GM23338 (cell line): ENCODE results near the gene C22orf15. TPM values are rescaled to one million over a fixed set of nuclear protein-coding genes. Genes with fewer than 3 reads are reported as not detected.

Experiments used
- ATAC-seq: fragments of 200-7000 bp; cut with Tn5 transposase; 3 replicates; pipeline ENCODE4 v1.9.1; 2020
- DNase-seq: peaks from one replicate; pipeline ENCODE4 v3.0.0-alpha.2; 2015; ENCODE audit warnings: low spot score
- H2AFZ ChIP-seq: fragments of 200-600 bp; sonication (generic); 2 replicates; pipeline ENCODE4 v1.8.0; 2016; ENCODE audit warnings: antibody characterized with exemption, mild to moderate bottlenecking, moderate library complexity
- H3F3A ChIP-seq: fragments of 200-600 bp; sonication (generic); replicated peaks from 2 replicates; pipeline ENCODE4 v1.8.0; 2017; ENCODE audit warnings: antibody characterized with exemption, mixed run types, low read depth
- H3K27ac ChIP-seq: fragments of 200-600 bp; sonication (generic); 2 replicates; pipeline ENCODE4 v1.6.1; 2016; ENCODE audit warnings: low read depth
- H3K27me3 ChIP-seq: fragments of 200-600 bp; sonication (generic); 2 replicates; pipeline ENCODE4 v1.8.0; 2016; ENCODE audit warnings: mild to moderate bottlenecking, mixed run types, moderate library complexity; ENCODE audit not compliant: insufficient read depth
- H3K36me3 ChIP-seq: fragments of 200-600 bp; sonication (generic); 2 replicates; pipeline ENCODE4 v1.8.0; 2016; ENCODE audit warnings: mild to moderate bottlenecking; ENCODE audit not compliant: insufficient read depth
- H3K4me1 ChIP-seq: fragments of 200-600 bp; sonication (generic); 2 replicates; pipeline ENCODE4 v1.8.0; 2016; ENCODE audit warnings: mild to moderate bottlenecking, moderate library complexity; ENCODE audit not compliant: insufficient read depth
- H3K4me2 ChIP-seq: fragments of 200-600 bp; sonication (generic); 2 replicates; pipeline ENCODE4 v1.7.1; 2017; ENCODE audit warnings: mixed run types
- H3K4me3 ChIP-seq: fragments of 200-600 bp; sonication (generic); 2 replicates; pipeline ENCODE4 v1.6.1; 2016; ENCODE audit warnings: mixed run types
- H3K79me2 ChIP-seq: fragments of 200-600 bp; sonication (generic); replicated peaks from 2 replicates; pipeline ENCODE4 v1.8.0; 2017; ENCODE audit warnings: mild to moderate bottlenecking; ENCODE audit not compliant: insufficient read depth
- H3K9me2 ChIP-seq: fragments of 200-600 bp; sonication (generic); 2 replicates; pipeline ENCODE4 v1.8.0; 2017; ENCODE audit not compliant: insufficient read depth
- H4K20me1 ChIP-seq: fragments of 200-600 bp; sonication (generic); replicated peaks from 2 replicates; pipeline ENCODE4 v1.8.0; 2017; ENCODE audit warnings: mild to moderate bottlenecking; ENCODE audit not compliant: insufficient read depth
- H3K27ac Mint-ChIP-seq: 2 replicates; pipeline ENCODE4 v1.8.0; 2020; ENCODE audit warnings: inconsistent platforms, mild to moderate bottlenecking, moderate library complexity, mixed read lengths
- H3K27me3 Mint-ChIP-seq: 3 replicates; pipeline ENCODE4 v1.8.0; 2022; ENCODE audit warnings: low read depth, mild to moderate bottlenecking, moderate library complexity, mixed read lengths, inconsistent platforms; ENCODE audit not compliant: insufficient read depth, poor library complexity
- H3K36me3 Mint-ChIP-seq: 3 replicates; pipeline ENCODE4 v1.8.0; 2021; ENCODE audit warnings: low read depth, mild to moderate bottlenecking, inconsistent platforms, moderate library complexity, mixed read lengths
- H3K4me1 Mint-ChIP-seq: 3 replicates; pipeline ENCODE4 v1.8.0; 2020; ENCODE audit warnings: mild to moderate bottlenecking, inconsistent platforms, mixed read lengths
- H3K4me3 Mint-ChIP-seq: 3 replicates; pipeline ENCODE4 v1.8.0; 2021; ENCODE audit warnings: moderate library complexity, mild to moderate bottlenecking, inconsistent platforms, mixed read lengths
- H3K9me3 Mint-ChIP-seq: 3 replicates; pipeline ENCODE4 v1.8.0; 2020; ENCODE audit warnings: moderate library complexity, mild to moderate bottlenecking, inconsistent platforms, mixed read lengths
- CREB1 ChIP-seq: fragments of 250-450 bp; sonication (Bioruptor Pico); IDR thresholded peaks from 2 replicates; pipeline ENCODE4 v1.5.0; 2020; ENCODE audit warnings: low read depth, mild to moderate bottlenecking, moderate library complexity
- EZH2 ChIP-seq: fragments of 200-600 bp; sonication (generic); IDR thresholded peaks from one replicate; pipeline ENCODE4 v1.8.0; 2017; ENCODE audit warnings: antibody characterized with exemption, mild to moderate bottlenecking, low read depth; ENCODE audit not compliant: unreplicated experiment
- EZH2phosphoT487 ChIP-seq: fragments of 200-600 bp; sonication (generic); IDR thresholded peaks from one replicate; pipeline ENCODE4 v1.8.1; 2018; ENCODE audit warnings: antibody characterized with exemption; ENCODE audit not compliant: unreplicated experiment
- NANOG ChIP-seq: IDR thresholded peaks from 2 replicates; pipeline ENCODE4 v1.6.1; 2016; ENCODE audit warnings: antibody characterized with exemption, borderline replicate concordance
- POLR2AphosphoS5 ChIP-seq: IDR thresholded peaks from 2 replicates; pipeline ENCODE4 v1.6.1; 2016; ENCODE audit warnings: antibody characterized with exemption, low read depth
- ZNF331 ChIP-seq: fragments of 250-450 bp; sonication (Bioruptor Pico); IDR thresholded peaks from 2 replicates; pipeline ENCODE4 v1.5.0; 2020; ENCODE audit warnings: low read depth, mild to moderate bottlenecking, moderate library complexity
- polyA plus RNA-seq: library from polyadenylated mRNA; unstranded; fragments of >200 nt; fragmentation: Nextera tagmentation; extraction: Ambion mirVana; gene quantifications from 2 replicates; pipeline ENCODE4 v1.2.1, GENCODE V29; 2016
- total RNA-seq: library from RNA; depleted of rRNA; stranded (reverse); fragments of >200 nt; shearing (Covaris generic); gene quantifications from 2 replicates; pipeline ENCODE4 v1.2.3, GENCODE V29; 2014
- TF ChIP-seq, protein P1 (sequence below): fragments of 250-450 bp; sonication (Bioruptor Pico); IDR thresholded peaks from 2 replicates; pipeline ENCODE4 v1.5.0; 2020; ENCODE audit warnings: mild to moderate bottlenecking, moderate library complexity
- TF ChIP-seq, protein P2 (sequence below): IDR thresholded peaks from one replicate; pipeline ENCODE4 v1.6.1; 2018; ENCODE audit warnings: antibody characterized with exemption; ENCODE audit not compliant: unreplicated experiment
- TF ChIP-seq, protein P3 (sequence below), 2 experiments: fragments of 200-600 bp in 1 of 2; sonication (generic) in 1 of 2; conservative IDR thresholded peaks; 2 replicates each; pipeline versions ENCODE4 v1.5.1 to v1.6.1; 2016 to 2017; ENCODE audit warnings: antibody characterized with exemption in 2 of 2, low read depth in 2 of 2, mild to moderate bottlenecking in 2 of 2, moderate library complexity in 1 of 2
- TF ChIP-seq, protein P4 (sequence below): IDR thresholded peaks from 2 replicates; pipeline ENCODE4 v1.6.1; 2016; ENCODE audit warnings: antibody characterized with exemption

Gene C22orf15
- total and polyA plus RNA-seq, 2 experiments from 2014 or later: 3.6 to 9.3 TPM

DNA sequence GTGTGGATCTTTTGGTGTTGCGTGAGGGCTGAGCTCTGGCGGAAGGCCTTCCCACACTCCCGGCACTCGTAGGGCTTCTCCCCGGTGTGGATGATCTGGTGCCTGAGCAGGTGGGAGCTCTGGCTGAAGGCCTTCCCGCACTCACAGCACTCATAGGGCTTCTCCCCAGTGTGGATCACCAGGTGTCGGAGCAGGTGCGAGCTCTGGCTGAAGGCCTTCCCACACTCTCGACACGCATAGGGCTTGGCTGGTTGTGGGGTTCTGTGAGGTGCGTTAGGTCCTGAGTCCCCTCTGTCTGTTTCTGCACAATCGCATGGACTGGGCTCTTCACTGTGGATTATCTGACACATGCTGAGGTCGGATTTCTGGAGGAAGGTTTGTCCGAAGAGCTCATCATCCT lies 18.3 kb upstream of the C22orf15 start:
- Histone ChIP-seq H3F3A (no peaks in the 10 kb centered on the region), H3K79me2 (no peaks in the 10 kb centered on the region; the same call in 1 of the 2 replicates), H3K27ac (no peak overlapping the region), H4K20me1 (no peaks in the 10 kb centered on the region), H3K4me1 (peaks cover 1% of the 10 kb centered on the region), H2AFZ (no peak overlapping the region), H3K9me2 (no peaks in the 10 kb centered on the region), H3K27me3 (no peaks in the 10 kb centered on the region), H3K4me3 (no peak overlapping the region), H3K36me3 (no peaks in the 10 kb centered on the region), H3K4me2 (no peak overlapping the region)
- H3K27me3 Mint-ChIP-seq: peaks cover 7% of the 10 kb centered on the region
- TF ChIP-seq, protein P1, sequence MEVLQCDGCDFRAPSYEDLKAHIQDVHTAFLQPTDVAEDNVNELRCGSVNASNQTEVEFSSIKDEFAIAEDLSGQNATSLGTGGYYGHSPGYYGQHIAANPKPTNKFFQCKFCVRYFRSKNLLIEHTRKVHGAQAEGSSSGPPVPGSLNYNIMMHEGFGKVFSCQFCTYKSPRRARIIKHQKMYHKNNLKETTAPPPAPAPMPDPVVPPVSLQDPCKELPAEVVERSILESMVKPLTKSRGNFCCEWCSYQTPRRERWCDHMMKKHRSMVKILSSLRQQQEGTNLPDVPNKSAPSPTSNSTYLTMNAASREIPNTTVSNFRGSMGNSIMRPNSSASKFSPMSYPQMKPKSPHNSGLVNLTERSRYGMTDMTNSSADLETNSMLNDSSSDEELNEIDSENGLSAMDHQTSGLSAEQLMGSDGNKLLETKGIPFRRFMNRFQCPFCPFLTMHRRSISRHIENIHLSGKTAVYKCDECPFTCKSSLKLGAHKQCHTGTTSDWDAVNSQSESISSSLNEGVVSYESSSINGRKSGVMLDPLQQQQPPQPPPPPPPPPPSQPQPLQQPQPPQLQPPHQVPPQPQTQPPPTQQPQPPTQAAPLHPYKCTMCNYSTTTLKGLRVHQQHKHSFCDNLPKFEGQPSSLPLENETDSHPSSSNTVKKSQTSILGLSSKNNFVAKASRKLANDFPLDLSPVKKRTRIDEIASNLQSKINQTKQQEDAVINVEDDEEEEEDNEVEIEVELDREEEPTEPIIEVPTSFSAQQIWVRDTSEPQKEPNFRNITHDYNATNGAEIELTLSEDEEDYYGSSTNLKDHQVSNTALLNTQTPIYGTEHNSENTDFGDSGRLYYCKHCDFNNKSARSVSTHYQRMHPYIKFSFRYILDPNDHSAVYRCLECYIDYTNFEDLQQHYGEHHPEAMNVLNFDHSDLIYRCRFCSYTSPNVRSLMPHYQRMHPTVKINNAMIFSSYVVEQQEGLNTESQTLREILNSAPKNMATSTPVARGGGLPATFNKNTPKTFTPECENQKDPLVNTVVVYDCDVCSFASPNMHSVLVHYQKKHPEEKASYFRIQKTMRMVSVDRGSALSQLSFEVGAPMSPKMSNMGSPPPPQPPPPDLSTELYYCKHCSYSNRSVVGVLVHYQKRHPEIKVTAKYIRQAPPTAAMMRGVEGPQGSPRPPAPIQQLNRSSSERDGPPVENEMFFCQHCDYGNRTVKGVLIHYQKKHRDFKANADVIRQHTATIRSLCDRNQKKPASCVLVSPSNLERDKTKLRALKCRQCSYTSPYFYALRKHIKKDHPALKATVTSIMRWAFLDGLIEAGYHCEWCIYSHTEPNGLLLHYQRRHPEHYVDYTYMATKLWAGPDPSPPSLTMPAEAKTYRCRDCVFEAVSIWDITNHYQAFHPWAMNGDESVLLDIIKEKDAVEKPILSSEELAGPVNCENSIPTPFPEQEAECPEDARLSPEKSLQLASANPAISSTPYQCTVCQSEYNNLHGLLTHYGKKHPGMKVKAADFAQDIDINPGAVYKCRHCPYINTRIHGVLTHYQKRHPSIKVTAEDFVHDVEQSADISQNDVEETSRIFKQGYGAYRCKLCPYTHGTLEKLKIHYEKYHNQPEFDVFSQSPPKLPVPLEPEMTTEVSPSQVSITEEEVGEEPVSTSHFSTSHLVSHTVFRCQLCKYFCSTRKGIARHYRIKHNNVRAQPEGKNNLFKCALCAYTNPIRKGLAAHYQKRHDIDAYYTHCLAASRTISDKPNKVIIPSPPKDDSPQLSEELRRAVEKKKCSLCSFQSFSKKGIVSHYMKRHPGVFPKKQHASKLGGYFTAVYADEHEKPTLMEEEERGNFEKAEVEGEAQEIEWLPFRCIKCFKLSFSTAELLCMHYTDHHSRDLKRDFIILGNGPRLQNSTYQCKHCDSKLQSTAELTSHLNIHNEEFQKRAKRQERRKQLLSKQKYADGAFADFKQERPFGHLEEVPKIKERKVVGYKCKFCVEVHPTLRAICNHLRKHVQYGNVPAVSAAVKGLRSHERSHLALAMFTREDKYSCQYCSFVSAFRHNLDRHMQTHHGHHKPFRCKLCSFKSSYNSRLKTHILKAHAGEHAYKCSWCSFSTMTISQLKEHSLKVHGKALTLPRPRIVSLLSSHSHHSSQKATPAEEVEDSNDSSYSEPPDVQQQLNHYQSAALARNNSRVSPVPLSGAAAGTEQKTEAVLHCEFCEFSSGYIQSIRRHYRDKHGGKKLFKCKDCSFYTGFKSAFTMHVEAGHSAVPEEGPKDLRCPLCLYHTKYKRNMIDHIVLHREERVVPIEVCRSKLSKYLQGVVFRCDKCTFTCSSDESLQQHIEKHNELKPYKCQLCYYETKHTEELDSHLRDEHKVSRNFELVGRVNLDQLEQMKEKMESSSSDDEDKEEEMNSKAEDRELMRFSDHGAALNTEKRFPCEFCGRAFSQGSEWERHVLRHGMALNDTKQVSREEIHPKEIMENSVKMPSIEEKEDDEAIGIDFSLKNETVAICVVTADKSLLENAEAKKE (CRISPR knock-in tag): no peak
- TF ChIP-seq ZNF331 (no peak), EZH2 (no peak), POLR2AphosphoS5 (no peak), NANOG (no peak), EZH2phosphoT487 (no peak), CREB1 (CRISPR knock-in tag) (no peak)
- TF ChIP-seq, protein P2, sequence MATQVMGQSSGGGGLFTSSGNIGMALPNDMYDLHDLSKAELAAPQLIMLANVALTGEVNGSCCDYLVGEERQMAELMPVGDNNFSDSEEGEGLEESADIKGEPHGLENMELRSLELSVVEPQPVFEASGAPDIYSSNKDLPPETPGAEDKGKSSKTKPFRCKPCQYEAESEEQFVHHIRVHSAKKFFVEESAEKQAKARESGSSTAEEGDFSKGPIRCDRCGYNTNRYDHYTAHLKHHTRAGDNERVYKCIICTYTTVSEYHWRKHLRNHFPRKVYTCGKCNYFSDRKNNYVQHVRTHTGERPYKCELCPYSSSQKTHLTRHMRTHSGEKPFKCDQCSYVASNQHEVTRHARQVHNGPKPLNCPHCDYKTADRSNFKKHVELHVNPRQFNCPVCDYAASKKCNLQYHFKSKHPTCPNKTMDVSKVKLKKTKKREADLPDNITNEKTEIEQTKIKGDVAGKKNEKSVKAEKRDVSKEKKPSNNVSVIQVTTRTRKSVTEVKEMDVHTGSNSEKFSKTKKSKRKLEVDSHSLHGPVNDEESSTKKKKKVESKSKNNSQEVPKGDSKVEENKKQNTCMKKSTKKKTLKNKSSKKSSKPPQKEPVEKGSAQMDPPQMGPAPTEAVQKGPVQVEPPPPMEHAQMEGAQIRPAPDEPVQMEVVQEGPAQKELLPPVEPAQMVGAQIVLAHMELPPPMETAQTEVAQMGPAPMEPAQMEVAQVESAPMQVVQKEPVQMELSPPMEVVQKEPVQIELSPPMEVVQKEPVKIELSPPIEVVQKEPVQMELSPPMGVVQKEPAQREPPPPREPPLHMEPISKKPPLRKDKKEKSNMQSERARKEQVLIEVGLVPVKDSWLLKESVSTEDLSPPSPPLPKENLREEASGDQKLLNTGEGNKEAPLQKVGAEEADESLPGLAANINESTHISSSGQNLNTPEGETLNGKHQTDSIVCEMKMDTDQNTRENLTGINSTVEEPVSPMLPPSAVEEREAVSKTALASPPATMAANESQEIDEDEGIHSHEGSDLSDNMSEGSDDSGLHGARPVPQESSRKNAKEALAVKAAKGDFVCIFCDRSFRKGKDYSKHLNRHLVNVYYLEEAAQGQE: no peak
- TF ChIP-seq, protein P3, sequence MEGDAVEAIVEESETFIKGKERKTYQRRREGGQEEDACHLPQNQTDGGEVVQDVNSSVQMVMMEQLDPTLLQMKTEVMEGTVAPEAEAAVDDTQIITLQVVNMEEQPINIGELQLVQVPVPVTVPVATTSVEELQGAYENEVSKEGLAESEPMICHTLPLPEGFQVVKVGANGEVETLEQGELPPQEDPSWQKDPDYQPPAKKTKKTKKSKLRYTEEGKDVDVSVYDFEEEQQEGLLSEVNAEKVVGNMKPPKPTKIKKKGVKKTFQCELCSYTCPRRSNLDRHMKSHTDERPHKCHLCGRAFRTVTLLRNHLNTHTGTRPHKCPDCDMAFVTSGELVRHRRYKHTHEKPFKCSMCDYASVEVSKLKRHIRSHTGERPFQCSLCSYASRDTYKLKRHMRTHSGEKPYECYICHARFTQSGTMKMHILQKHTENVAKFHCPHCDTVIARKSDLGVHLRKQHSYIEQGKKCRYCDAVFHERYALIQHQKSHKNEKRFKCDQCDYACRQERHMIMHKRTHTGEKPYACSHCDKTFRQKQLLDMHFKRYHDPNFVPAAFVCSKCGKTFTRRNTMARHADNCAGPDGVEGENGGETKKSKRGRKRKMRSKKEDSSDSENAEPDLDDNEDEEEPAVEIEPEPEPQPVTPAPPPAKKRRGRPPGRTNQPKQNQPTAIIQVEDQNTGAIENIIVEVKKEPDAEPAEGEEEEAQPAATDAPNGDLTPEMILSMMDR (conservative IDR thresholded peaks at IDR 0.05; ENCODE audit: low read depth in 2 of 2): no peak
- TF ChIP-seq, protein P4, sequence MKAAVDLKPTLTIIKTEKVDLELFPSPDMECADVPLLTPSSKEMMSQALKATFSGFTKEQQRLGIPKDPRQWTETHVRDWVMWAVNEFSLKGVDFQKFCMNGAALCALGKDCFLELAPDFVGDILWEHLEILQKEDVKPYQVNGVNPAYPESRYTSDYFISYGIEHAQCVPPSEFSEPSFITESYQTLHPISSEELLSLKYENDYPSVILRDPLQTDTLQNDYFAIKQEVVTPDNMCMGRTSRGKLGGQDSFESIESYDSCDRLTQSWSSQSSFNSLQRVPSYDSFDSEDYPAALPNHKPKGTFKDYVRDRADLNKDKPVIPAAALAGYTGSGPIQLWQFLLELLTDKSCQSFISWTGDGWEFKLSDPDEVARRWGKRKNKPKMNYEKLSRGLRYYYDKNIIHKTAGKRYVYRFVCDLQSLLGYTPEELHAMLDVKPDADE: no peak
- H3K36me3 Mint-ChIP-seq: peaks cover 20% of the 10 kb centered on the region
- H3K4me1 Mint-ChIP-seq: peaks cover 2% of the 10 kb centered on the region
- ATAC-seq (no peak), DNase-seq (no peak)
- no peaks in the 10 kb centered on the region; the same call in 2 of the 3 replicates for H3K9me3 Mint-ChIP-seq
- H3K27ac Mint-ChIP-seq: no peak overlapping the region
- no peak overlapping the region for H3K4me3 Mint-ChIP-seq
